Activated naive CD4-positive, alpha-beta T cell treated with anti-CD3 and anti-CD28 coated beads, Interleukin-2, amount 50 U/mL, for 24 hours (primary cell): ENCODE measurements around the gene NUDCD3.
A peak's percentile ranks its signal among the peaks of the same experiment; 100 is the strongest.

Experiments
- H3K27ac Mint-ChIP-seq: one replicate; pipeline ENCODE4 v1.8.0; 2021; ENCODE audit warnings: mild to moderate bottlenecking, mixed read lengths
- H3K27me3 Mint-ChIP-seq: one replicate; pipeline ENCODE4 v1.8.0; 2021; ENCODE audit warnings: mixed read lengths
- H3K36me3 Mint-ChIP-seq: one replicate; pipeline ENCODE4 v1.8.0; 2021; ENCODE audit warnings: mixed read lengths
- H3K4me1 Mint-ChIP-seq: one replicate; pipeline ENCODE4 v1.8.0; 2021; ENCODE audit warnings: mixed read lengths
- H3K4me3 Mint-ChIP-seq: one replicate; pipeline ENCODE4 v1.8.0; 2021; ENCODE audit warnings: mild to moderate bottlenecking, mixed read lengths
- H3K9me3 Mint-ChIP-seq: one replicate; pipeline ENCODE4 v1.8.0; 2021; ENCODE audit warnings: mixed read lengths

The NUDCD3 gene

GRCh38 chr7:44415047-44415446 is 75.4 kb downstream of the NUDCD3 start:
- H3K4me1 Mint-ChIP-seq: peaks cover 51% of the 10 kb centered on the region
- no peak overlapping the region for H3K4me3 Mint-ChIP-seq
- no peak overlapping the region for H3K27ac Mint-ChIP-seq
- no peaks in the 10 kb centered on the region for H3K9me3 Mint-ChIP-seq
- no peaks in the 10 kb centered on the region for H3K27me3 Mint-ChIP-seq
- peaks cover 27% of the 10 kb centered on the region for H3K36me3 Mint-ChIP-seq

GRCh38 chr7:44411306-44411705 is 79.2 kb downstream of the NUDCD3 start:
- peaks cover 27% of the 10 kb centered on the region for H3K36me3 Mint-ChIP-seq
- H3K4me3 Mint-ChIP-seq: no peak overlapping the region
- no peak overlapping the region for H3K27ac Mint-ChIP-seq
- peaks cover 54% of the 10 kb centered on the region for H3K4me1 Mint-ChIP-seq
- no peaks in the 10 kb centered on the region for H3K27me3 Mint-ChIP-seq
- H3K9me3 Mint-ChIP-seq: no peaks in the 10 kb centered on the region

GRCh38 chr7:44408596-44408995 is 81.9 kb downstream of the NUDCD3 start:
- H3K4me1 Mint-ChIP-seq: peaks cover 37% of the 10 kb centered on the region
- no peak overlapping the region for H3K27ac Mint-ChIP-seq
- no peaks in the 10 kb centered on the region for H3K9me3 Mint-ChIP-seq
- H3K27me3 Mint-ChIP-seq: no peaks in the 10 kb centered on the region
- peaks cover 22% of the 10 kb centered on the region for H3K36me3 Mint-ChIP-seq
- no peak overlapping the region for H3K4me3 Mint-ChIP-seq

GRCh38 chr7:44403775-44404174 is 86.7 kb downstream of the NUDCD3 start:
- no peaks in the 10 kb centered on the region for H3K9me3 Mint-ChIP-seq
- peaks cover 3% of the 10 kb centered on the region for H3K36me3 Mint-ChIP-seq
- no peak overlapping the region for H3K4me3 Mint-ChIP-seq
- H3K27me3 Mint-ChIP-seq: no peaks in the 10 kb centered on the region
- no peak overlapping the region for H3K27ac Mint-ChIP-seq
- peaks cover 14% of the 10 kb centered on the region for H3K4me1 Mint-ChIP-seq

GRCh38 chr7:44403176-44403759 is 87.2 kb downstream of the NUDCD3 start:
- H3K27ac Mint-ChIP-seq: no peak overlapping the region
- H3K4me3 Mint-ChIP-seq: no peak overlapping the region
- H3K9me3 Mint-ChIP-seq: no peaks in the 10 kb centered on the region
- peaks cover 12% of the 10 kb centered on the region for H3K4me1 Mint-ChIP-seq
- H3K36me3 Mint-ChIP-seq: peaks cover 3% of the 10 kb centered on the region
- no peaks in the 10 kb centered on the region for H3K27me3 Mint-ChIP-seq

GRCh38 chr7:44402401-44403060 is 87.9 kb downstream of the NUDCD3 start:
- Mint-ChIP-seq H3K27me3 (no peaks in the 10 kb centered on the region), H3K27ac (no peak overlapping the region), H3K36me3 (peaks cover 3% of the 10 kb centered on the region), H3K4me1 (peaks cover 5% of the 10 kb centered on the region), H3K4me3 (no peak overlapping the region), H3K9me3 (no peaks in the 10 kb centered on the region)

- H3K4me1 Mint-ChIP-seq: peaks cover 3% of the 10 kb centered on the region
- H3K27ac Mint-ChIP-seq: no peak overlapping the region
- no peaks in the 10 kb centered on the region for H3K27me3 Mint-ChIP-seq
- H3K4me3 Mint-ChIP-seq: no peak overlapping the region
- H3K36me3 Mint-ChIP-seq: peaks cover 3% of the 10 kb centered on the region
- no peaks in the 10 kb centered on the region for H3K9me3 Mint-ChIP-seq
Observed at GRCh38 chr7:44401692-44402091, 88.8 kb downstream of the NUDCD3 start.

- H3K27ac Mint-ChIP-seq: no peak overlapping the region
- peaks cover 6% of the 10 kb centered on the region for H3K36me3 Mint-ChIP-seq
- no peak overlapping the region for H3K4me3 Mint-ChIP-seq
- H3K9me3 Mint-ChIP-seq: no peaks in the 10 kb centered on the region
- H3K27me3 Mint-ChIP-seq: no peaks in the 10 kb centered on the region
- H3K4me1 Mint-ChIP-seq: no peaks in the 10 kb centered on the region
Observed at GRCh38 chr7:44400033-44400511, 90.4 kb downstream of the NUDCD3 start.

- no peak overlapping the region for H3K27ac Mint-ChIP-seq
- no peaks in the 10 kb centered on the region for H3K4me1 Mint-ChIP-seq
- peaks cover 6% of the 10 kb centered on the region for H3K36me3 Mint-ChIP-seq
- H3K27me3 Mint-ChIP-seq: no peaks in the 10 kb centered on the region
- no peaks in the 10 kb centered on the region for H3K9me3 Mint-ChIP-seq
- H3K4me3 Mint-ChIP-seq: no peak overlapping the region
Observed at GRCh38 chr7:44398953-44399574, 91.4 kb downstream of the NUDCD3 start.

- no peak overlapping the region for H3K27ac Mint-ChIP-seq
- H3K4me1 Mint-ChIP-seq: no peaks in the 10 kb centered on the region
- no peaks in the 10 kb centered on the region for H3K9me3 Mint-ChIP-seq
- H3K27me3 Mint-ChIP-seq: no peaks in the 10 kb centered on the region
- peaks cover 4% of the 10 kb centered on the region for H3K36me3 Mint-ChIP-seq
- H3K4me3 Mint-ChIP-seq: no peak overlapping the region
Observed at GRCh38 chr7:44398511-44398911, 91.9 kb downstream of the NUDCD3 start.

- Mint-ChIP-seq H3K4me1 (no peaks in the 10 kb centered on the region), H3K4me3 (no peak overlapping the region), H3K27ac (no peak overlapping the region), H3K36me3 (peaks cover 6% of the 10 kb centered on the region), H3K27me3 (no peaks in the 10 kb centered on the region), H3K9me3 (no peaks in the 10 kb centered on the region)
Observed at GRCh38 chr7:44396931-44397545, 93.4 kb downstream of the NUDCD3 start.

GRCh38 chr7:44396496-44396895 is 94.0 kb downstream of the NUDCD3 start:
- no peaks in the 10 kb centered on the region for H3K4me1 Mint-ChIP-seq
- H3K9me3 Mint-ChIP-seq: no peaks in the 10 kb centered on the region
- H3K36me3 Mint-ChIP-seq: peaks cover 6% of the 10 kb centered on the region
- no peak overlapping the region for H3K27ac Mint-ChIP-seq
- H3K4me3 Mint-ChIP-seq: no peak overlapping the region
- H3K27me3 Mint-ChIP-seq: no peaks in the 10 kb centered on the region

GRCh38 chr7:44395067-44395466 is 95.4 kb downstream of the NUDCD3 start:
- peak overlapping the region; percentile 31 for H3K27ac Mint-ChIP-seq
- H3K4me3 Mint-ChIP-seq: no peak overlapping the region
- H3K36me3 Mint-ChIP-seq: peaks cover 9% of the 10 kb centered on the region
- no peaks in the 10 kb centered on the region for H3K4me1 Mint-ChIP-seq
- H3K9me3 Mint-ChIP-seq: no peaks in the 10 kb centered on the region
- no peaks in the 10 kb centered on the region for H3K27me3 Mint-ChIP-seq

GRCh38 chr7:44394636-44395035 is 95.8 kb downstream of the NUDCD3 start:
- no peak overlapping the region for H3K4me3 Mint-ChIP-seq
- no peak overlapping the region for H3K27ac Mint-ChIP-seq
- no peaks in the 10 kb centered on the region for H3K4me1 Mint-ChIP-seq
- H3K36me3 Mint-ChIP-seq: peaks cover 7% of the 10 kb centered on the region
- no peaks in the 10 kb centered on the region for H3K9me3 Mint-ChIP-seq
- H3K27me3 Mint-ChIP-seq: no peaks in the 10 kb centered on the region

GRCh38 chr7:44394112-44394447 is 96.4 kb downstream of the NUDCD3 start:
- Mint-ChIP-seq H3K36me3 (peaks cover 9% of the 10 kb centered on the region), H3K4me1 (no peaks in the 10 kb centered on the region), H3K27me3 (no peaks in the 10 kb centered on the region), H3K9me3 (no peaks in the 10 kb centered on the region), H3K4me3 (no peak overlapping the region), H3K27ac (no peak overlapping the region)
